Activated CD4-positive, alpha-beta T cell treated with anti-CD3 and anti-CD28 coated beads, Interleukin-2, amount 50 U/mL, for 48 hours (primary cell): ENCODE data around the gene ARF3.
A peak's percentile ranks its signal among the peaks of the same experiment; 100 is the strongest.

ENCODE experiments used
- DNase-seq, 2 experiments: peaks; one replicate each; pipeline ENCODE4 v3.0.0-alpha.2; 2020

Gene ARF3

GRCh38 chr12:48965298-48965838 lies 8.1 kb upstream of the ARF3 start:
- DNase-seq: no peak

GRCh38 chr12:48961801-48962200 lies 4.5 kb upstream of the ARF3 start:
- no peak for DNase-seq

- DNase-seq: no peak
Observed at GRCh38 chr12:48961331-48961730, 4.0 kb upstream of the ARF3 start.

- DNase-seq: no peak
Observed at GRCh38 chr12:48960834-48961233, 3.5 kb upstream of the ARF3 start.

- no peak for DNase-seq
Observed at GRCh38 chr12:48958049-48958388, 732 bp upstream of the ARF3 start.

GRCh38 chr12:48956279-48957140 lies 777 bp downstream of the ARF3 start:
- peak; percentile 39 to 52 for DNase-seq

GRCh38 chr12:48954841-48955501 lies 2.3 kb downstream of the ARF3 start:
- DNase-seq: no peak

- no peak for DNase-seq
Observed at GRCh38 chr12:48954061-48954460, 3.2 kb downstream of the ARF3 start.

GRCh38 chr12:48952691-48953090 lies 4.6 kb downstream of the ARF3 start:
- no peak for DNase-seq

- DNase-seq: no peak
Observed at GRCh38 chr12:48947727-48948126, 9.6 kb downstream of the ARF3 start.

- no peak for DNase-seq
Observed at GRCh38 chr12:48946943-48947342, 10.3 kb downstream of the ARF3 start.

- no peak for DNase-seq
Observed at GRCh38 chr12:48946205-48946604, 11.1 kb downstream of the ARF3 start.

GRCh38 chr12:48943221-48943620 lies 14.1 kb downstream of the ARF3 start:
- no peak for DNase-seq

GRCh38 chr12:48940181-48940580 lies 17.1 kb downstream of the ARF3 start:
- no peak for DNase-seq

- DNase-seq: no peak
Observed at GRCh38 chr12:48938805-48939204, 18.5 kb downstream of the ARF3 start.

- no peak for DNase-seq
Observed at GRCh38 chr12:48937170-48937569, 20.1 kb downstream of the ARF3 start.

- DNase-seq: peak; percentile 87 to 88
Observed at GRCh38 chr12:48936379-48936979, 20.8 kb downstream of the ARF3 start.

- no peak for DNase-seq
Observed at GRCh38 chr12:48934312-48934706, 23.0 kb downstream of the ARF3 start.

- no peak for DNase-seq
Observed at GRCh38 chr12:48933664-48934311, 23.5 kb downstream of the ARF3 start.

GRCh38 chr12:48932878-48933277 lies 24.4 kb downstream of the ARF3 start:
- no peak for DNase-seq

GRCh38 chr12:48930475-48930874 lies 26.8 kb downstream of the ARF3 start:
- no peak for DNase-seq

GRCh38 chr12:48929551-48929950 lies 27.7 kb downstream of the ARF3 start:
- no peak for DNase-seq

GRCh38 chr12:48927261-48927660 lies 30.0 kb downstream of the ARF3 start:
- no peak for DNase-seq
